AG04450 (cell line): ENCODE measurements around the gene GRXCR1. TPM values are rescaled to one million over a fixed set of nuclear protein-coding genes. Genes with fewer than 3 reads are reported as not detected.

Source experiments
- CTCF ChIA-PET: fragments of 300-600, 350-600 bp; formaldehyde crosslinking; extraction: SDS; loops from one replicate; lab custom pipeline; 2022; ENCODE audit warnings: antibody characterized with exemption, inconsistent platforms; lab: Charles Lee
- POLR2A ChIA-PET: fragments of 350-600 bp; formaldehyde crosslinking; extraction: SDS; loops from one replicate; lab custom pipeline; 2021; ENCODE audit warnings: antibody characterized with exemption, inconsistent platforms; lab: Yijun Ruan, JAX
- DNase-seq: peaks from one replicate; pipeline ENCODE4 v3.0.0-alpha.2; 2011; ENCODE audit warnings: low read depth, low spot score
- H3K27ac ChIP-seq: one replicate; pipeline ENCODE4 v1.5.1; 2012; ENCODE audit warnings: low read depth, low read length, control low read depth
- H3K27me3 ChIP-seq: one replicate; pipeline ENCODE4 v1.6.0; 2012; ENCODE audit warnings: low read length; ENCODE audit not compliant: control insufficient read depth, insufficient read depth
- H3K4me3 ChIP-seq: 2 replicates; pipeline ENCODE4 v1.5.1; 2011; ENCODE audit warnings: mild to moderate bottlenecking, low read depth, low read length, control low read depth
- H3K9me3 ChIP-seq: 2 replicates; pipeline ENCODE4 v1.5.1; 2012; ENCODE audit warnings: low read length; ENCODE audit not compliant: control insufficient read depth, insufficient read depth
- CTCF ChIP-seq: IDR thresholded peaks from 2 replicates; pipeline ENCODE4 v1.5.1; 2011; ENCODE audit warnings: low read depth, low read length, control low read depth, inconsistent platforms
- polyA plus RNA-seq: library from polyadenylated mRNA; depleted of rRNA; stranded (reverse); fragments of >200 nt; gene quantifications from 2 replicates; pipeline ENCODE4 v1.2.3, GENCODE V29; 2011

GRXCR1 gene
- polyA plus RNA-seq, 1 experiment, result not detected

DNA sequence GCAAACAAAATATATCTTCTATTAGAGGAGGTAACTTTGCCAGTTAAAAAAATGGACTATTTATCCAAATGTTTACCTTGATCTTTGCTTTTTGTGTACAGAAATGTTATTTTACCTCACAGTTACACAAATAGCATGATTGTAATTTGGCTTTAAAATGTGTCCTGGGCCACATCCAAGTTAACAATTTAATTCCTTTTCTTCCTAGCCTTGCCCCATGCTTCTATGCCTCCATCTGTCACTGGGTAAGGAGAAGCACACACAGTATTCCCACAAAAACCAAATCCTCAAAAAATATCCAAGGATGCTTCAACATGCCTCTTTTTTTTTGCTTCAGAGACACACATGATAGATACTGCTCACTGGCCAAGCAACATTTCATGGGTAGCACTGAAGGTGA is 30.9 kb downstream of the GRXCR1 start:
- H3K4me3 ChIP-seq, result no peak overlapping the region
- no peak for TF ChIP-seq CTCF
- no peaks in the 10 kb centered on the region for H3K27me3 ChIP-seq
- H3K9me3 ChIP-seq, result no peaks in the 10 kb centered on the region; the same call in 1 of the 2 replicates
- CTCF ChIA-PET, result no interaction called here
- DNase-seq, result no peak
- H3K27ac ChIP-seq, result no peak overlapping the region
- POLR2A ChIA-PET, result no interaction called here

DNA sequence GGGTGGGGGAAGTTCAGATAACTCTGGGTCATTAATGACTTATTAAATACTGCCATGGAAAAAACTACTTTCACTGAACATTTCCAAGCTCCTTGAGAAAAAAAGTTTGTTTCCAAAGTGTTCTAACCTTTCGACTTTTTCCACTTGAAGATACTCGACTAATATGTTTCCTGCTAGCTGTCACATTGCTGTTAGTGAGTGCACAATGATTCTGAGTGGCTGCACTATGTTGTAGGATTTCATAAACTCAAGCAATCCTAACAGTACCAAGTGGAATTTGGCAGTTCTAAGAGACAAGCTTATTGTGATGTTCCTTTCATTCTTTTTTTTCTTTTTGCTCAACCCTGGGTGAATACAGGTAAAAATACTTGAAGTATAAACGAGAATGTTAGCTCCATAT is 33.4 kb downstream of the GRXCR1 start:
- no peak overlapping the region for H3K4me3 ChIP-seq
- POLR2A ChIA-PET, result no interaction called here
- H3K27ac ChIP-seq, result no peak overlapping the region
- no peaks in the 10 kb centered on the region for H3K27me3 ChIP-seq
- no peak for DNase-seq
- TF ChIP-seq CTCF, result no peak
- CTCF ChIA-PET, result no interaction called here
- no peaks in the 10 kb centered on the region; the same call in 1 of the 2 replicates for H3K9me3 ChIP-seq

DNA sequence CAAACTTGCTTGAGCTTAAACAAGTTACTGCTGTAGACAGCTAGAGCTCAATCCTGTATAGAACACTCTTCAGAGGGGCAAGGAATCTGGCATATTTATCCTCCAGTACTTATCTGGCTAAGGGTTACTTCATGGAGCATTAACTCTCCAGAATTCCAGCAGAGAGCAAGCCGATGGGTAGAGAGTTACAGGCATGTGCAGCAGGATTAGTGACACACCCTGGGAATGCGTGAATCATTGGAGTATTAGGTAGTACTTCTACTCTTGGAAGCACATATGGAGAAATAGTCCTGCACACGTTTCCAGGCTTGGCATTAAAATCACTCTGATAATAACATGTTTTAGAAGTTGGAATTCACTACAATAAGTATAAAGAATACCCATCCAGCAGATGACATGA is 35.4 kb downstream of the GRXCR1 start:
- no peak for DNase-seq
- H3K27ac ChIP-seq, result no peak overlapping the region
- ChIA-PET POLR2A (no interaction called here), CTCF (no interaction called here)
- no peaks in the 10 kb centered on the region; the same call in 1 of the 2 replicates for H3K9me3 ChIP-seq
- no peak for TF ChIP-seq CTCF
- H3K27me3 ChIP-seq, result no peaks in the 10 kb centered on the region
- no peak overlapping the region for H3K4me3 ChIP-seq

DNA sequence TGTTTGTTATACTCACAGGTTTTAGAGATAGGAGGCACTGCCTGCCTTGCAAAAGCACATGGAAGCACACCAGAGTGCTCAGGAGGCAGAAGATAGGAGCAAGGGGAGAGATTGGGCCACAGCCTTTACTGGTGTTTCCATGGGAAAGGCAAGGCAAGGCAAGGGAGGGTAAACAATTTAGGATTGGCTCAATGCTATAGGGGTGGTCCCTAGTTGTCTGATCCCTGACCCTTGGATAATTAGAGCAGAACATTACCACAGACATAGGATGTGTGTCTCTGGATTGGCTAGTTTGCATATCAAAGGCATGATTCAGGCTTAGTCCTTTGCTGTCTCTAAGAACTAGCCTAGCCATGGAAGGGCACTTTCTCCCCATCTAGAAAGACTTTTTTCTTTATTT is 36.1 kb downstream of the GRXCR1 start:
- DNase-seq, result no peak
- no peak for TF ChIP-seq CTCF
- Histone ChIP-seq H3K4me3 (no peak overlapping the region), H3K27ac (no peak overlapping the region), H3K9me3 (no peaks in the 10 kb centered on the region), H3K27me3 (no peaks in the 10 kb centered on the region)
- ChIA-PET CTCF (no interaction called here), POLR2A (no interaction called here)

DNA sequence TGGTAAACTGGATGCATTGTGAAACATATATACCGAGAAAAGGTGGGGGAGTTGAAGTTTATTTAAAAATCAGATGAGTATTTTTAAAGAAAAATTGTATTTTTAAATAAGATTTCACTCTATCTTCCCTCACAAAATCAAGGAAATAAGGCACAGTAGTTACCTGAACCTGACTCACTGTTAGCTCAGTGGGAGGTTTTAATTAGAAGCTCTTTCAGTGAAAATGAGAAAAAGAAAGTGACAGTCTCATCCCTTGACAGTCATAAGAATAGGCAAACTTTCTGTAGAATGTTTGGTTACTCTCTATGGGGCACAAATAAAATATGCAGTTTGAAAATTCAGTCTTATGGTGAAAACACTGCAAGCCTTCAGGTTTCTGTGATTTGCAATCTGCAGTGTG is 49.7 kb downstream of the GRXCR1 start:
- TF ChIP-seq CTCF, result no peak
- DNase-seq, result no peak
- Histone ChIP-seq H3K27me3 (no peaks in the 10 kb centered on the region), H3K4me3 (no peak overlapping the region), H3K9me3 (no peaks in the 10 kb centered on the region; the same call in 1 of the 2 replicates), H3K27ac (no peak overlapping the region)
- ChIA-PET POLR2A (no interaction called here), CTCF (no interaction called here)
